Activated CD4-positive, alpha-beta T cell treated with anti-CD3 and anti-CD28 coated beads, Interleukin-2, Interleukin-4, amounts not matched to agents 100 ng/mL and 50 ng/mL, durations not matched to agents 16 hours and 8 hours (primary cell): ENCODE data around the gene MYLK3.

Experiments used
- DNase-seq: peaks from one replicate; pipeline ENCODE4 v3.0.0-alpha.2; 2020; ENCODE audit warnings: low spot score

MYLK3 gene

DNA sequence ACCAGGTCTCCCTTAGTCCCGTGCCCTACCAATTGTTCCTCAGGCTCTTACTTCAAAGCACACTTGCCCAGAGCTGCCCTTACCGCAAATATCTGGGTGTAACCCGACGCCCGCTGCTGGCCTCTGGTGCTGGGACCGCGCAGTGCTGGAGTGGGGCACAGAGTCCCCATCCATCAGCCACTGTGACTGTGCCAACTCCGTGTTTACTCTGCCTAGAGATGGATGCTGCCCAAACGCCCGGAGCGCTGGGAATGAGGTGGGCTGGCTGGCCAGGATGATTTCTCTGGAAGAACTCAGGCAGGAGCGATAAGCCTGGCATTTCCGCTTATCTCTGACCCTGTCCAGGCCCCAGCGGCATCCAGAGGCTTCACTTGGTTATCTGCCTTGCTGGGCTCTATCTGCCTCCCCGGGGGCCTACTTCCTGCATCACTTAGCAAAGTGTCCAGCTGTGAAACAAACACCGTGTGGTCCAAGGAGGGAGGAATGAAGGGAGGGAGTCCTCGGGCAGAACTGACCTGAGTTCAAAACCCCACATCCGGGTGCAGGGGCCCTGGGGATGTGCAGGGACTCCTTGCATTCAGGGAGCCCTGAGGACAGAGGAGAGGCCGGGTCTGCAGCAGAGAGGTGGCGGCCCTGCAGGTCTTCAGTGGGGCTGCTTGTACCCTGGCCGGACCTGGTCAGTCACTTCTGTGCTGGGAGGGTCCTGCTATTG lies 9.4 kb upstream of the MYLK3 start:
- DNase-seq = no peak

DNA sequence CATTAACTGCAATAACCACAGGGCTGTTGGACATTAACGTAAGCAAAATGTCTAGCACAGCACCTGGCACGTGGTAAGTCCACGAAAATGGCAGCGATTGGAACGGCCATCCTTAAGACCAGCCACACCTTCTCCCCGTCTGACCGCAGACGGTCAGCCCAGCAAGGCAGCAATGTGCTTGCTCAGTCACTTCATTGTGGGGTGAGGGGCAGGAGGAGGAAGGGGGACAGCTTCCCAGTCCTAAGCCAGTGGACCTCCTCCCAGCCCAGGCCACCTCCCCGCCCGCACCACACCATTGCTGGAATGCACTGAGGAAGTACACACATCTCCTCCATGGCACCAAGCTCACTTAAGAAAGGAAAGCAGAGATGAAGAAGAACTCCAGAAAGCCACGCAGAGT lies 8.6 kb upstream of the MYLK3 start:
- no peak for DNase-seq

DNA sequence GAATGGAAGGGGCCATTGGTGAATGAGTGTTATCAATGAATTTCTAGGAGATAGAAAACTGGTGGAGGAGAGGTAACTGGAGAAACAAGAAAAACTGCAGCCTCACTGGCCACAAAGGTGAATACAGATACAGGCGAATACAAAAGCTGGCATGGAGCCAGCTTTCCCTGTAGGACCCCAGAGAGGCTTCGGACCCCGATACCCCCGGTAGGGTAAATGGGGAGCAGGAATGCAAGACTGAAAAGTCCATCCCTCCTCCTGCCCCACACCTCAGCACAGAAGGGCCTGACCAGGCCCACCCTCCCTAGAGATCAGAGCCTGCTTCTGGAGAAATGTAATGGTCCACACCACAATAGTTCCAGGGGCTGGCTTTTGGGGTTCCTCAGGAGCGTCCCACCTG lies 4.9 kb upstream of the MYLK3 start:
- no peak for DNase-seq

DNA sequence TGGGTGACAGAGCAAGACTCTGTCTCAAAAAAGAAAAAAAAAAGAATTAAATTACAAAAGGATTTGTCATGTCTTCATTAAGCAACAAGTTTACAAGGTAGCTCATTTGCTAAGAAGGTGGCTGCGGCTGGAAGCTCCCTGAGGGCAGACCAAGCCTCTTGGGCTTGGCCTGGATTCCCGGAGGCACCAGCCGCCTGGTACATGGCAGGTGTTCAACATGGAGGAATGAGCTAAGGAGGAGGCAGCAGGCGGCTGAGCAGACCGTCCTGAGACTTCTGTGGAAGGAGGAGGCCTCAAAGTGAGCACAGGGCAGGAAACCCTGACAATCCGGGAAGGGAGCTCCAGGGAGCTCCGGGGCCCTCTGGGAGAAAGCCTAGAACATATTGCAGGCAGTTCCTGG lies 3.2 kb upstream of the MYLK3 start:
- no peak for DNase-seq

DNA sequence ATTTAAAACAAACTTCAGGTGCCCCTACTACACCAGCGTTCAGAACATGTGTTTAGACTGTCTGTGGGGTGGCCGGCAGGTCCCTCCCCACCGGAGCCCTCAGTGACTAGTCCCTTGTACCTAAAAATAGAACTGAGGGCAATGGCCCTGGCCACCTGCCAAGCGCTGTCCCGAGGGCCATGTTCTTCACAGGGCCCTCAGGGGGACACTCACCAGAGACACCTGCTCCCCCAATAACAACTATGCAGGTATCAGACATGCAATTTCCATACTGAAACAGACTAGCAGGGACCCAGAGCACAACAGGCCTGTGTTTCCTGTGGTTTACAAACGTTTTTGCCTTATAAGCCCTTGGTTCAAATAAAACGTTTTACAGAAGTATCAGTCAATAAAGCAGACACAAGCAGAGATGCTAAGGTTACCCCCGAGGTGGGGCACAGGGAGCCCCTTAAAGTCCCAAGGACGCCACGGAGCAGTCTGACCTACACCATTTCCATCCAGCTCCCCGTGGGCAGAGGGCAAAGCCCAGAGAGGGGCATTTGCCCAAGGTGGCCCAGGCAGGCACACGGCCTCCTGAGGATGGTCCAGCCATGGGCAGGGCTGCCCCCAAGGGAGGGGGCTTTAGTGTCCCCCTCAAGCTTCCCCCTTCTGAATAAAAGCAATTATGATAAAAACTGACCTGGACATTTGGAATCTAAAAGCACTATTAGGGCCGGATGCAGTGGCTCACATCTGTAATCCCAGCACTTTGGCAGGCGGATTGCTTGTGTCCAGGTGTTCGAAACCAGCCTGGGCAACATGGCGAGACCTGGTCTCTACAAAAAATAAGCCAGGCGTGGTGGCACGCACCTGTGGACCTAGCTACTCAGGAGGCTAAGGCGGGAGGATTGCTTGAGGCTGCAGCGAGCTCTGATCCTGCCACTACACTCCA lies 896 bp upstream of the MYLK3 start:
- DNase-seq = no peak

DNA sequence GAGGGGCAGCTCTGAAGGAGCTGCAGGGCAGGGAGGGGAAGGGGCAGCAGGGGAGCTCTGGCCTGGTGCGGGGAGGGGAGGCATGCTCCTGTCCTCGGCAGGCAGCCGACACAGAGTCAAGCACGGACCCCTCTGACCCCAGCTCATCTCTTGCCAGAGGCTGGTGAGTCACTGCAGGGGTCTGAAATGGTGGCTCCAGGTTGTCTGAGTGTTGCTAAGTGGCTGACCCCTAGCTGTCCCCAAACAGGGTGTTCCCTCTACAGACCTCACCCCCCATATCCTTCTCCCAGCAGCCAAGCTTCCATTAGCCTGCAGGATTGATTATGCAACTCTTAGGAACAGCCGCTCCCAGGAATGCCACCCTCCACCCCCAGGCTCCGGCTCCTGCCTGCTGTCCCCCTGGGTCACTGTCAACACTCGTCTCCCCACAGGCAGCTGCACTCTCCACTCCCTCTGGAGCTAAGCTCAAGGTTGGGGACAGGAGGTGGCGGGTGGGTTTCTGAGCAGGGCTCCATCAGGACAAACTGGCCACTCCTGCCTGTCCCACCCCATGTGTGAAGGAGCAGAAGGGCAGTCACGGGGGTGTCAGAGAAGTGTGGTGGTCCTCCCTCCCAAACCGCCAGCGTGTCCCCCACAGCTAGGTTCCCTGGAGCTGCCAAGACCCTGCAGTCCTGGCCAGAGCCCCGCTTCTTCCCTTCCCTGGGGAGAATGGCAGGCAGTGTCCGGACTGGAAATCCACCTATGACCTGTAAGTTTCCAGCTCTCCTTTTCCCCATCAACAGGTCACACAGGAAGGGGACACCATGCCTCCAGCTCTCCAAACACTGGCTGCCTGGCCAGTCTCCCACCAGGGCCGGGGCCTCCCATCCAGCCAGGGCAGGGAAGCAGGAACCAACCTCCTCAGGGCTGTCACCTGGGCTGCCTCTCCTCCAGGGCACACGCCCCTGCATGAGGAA lies 1.0 kb downstream of the MYLK3 start:
- DNase-seq = no peak

DNA sequence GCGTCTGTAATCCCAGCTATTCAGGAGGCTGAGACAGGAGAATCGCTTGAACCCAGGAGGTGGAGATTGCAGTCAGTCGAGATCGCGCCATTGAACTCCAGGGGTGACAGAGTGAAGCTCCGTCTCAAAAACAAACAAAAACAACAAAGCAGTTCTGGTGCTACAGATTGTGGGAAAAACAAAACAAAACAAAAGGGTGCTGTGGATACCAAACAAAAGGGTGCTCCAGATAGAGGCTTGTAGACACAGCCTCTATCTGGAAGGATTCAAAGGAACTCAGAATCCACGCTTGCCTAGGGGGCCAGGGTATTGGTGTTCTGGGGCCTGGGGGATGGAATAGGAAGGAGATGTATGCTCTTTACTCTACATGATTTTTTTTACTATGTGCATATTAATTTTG lies 2.5 kb downstream of the MYLK3 start:
- no peak for DNase-seq

DNA sequence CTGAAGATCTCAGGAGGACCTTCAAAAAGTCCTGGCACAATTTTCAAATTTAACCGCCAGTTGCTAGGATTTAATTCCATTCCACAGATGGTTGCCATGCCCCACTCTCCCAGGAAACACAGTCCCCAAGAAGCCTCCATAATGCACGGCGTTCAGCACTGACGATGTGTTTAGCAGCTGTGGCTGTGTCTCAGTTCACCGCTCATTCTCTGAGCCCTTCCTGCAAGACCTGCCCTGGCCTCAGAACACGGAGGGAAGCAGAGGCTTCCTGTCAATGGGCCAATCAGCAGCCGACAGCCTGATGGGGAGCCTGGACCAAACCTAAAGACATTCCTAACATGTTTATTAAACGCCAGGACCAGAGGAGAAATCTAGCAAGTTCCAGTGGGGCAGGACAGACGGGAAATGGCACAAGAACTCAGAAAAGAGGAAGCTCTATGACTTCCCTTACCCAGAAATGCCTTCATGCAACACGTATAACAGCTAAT lies 4.9 kb downstream of the MYLK3 start:
- peak; percentile 15 for DNase-seq

DNA sequence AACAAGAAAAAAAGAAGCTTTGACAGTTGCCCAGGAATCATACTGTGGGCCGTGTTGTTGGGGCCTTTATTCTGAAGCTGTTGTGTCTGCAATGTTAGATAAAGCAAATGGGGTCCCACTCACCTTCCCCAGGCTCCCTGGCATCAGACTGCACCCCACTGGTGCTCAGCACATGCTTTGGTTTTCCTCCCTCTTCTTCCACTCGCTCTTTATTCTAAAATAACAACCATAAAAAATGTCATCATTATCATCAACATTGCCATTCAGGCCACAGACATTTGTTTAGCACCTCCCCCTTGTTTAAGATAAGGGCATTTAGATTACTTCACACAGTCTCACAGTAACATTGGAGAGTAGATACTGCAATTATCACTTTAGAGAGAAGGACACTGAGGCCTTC lies 8.2 kb downstream of the MYLK3 start:
- no peak for DNase-seq

DNA sequence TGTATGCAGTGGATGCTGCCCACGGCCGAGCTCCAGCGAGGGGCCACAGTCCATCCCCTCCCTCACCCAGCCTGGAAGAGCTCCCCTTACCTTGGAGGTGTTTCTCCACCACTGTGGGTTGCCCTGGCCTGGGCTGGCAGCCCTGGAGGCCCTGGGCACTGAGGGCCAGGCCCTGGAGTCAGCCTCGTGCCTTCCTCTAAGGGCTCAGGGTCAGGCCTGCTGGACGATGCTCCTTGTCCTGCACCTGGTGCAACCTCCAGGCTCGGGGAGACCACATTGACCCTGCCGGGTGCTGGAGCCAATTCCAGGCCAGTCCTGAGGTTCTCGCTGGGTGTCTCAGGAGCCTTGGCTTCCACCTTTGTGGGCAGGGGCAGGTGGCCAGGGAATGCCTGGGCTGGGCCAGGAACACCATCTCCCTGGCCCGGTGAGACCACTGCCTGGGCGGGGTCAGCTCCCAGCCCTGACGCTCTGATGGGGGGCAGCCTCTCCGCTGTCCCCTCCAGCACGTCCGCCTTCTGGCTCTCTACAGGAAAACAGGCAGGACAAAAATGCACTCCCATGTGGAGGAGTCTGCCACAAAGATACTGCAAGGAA lies 10.4 kb downstream of the MYLK3 start:
- no peak for DNase-seq

DNA sequence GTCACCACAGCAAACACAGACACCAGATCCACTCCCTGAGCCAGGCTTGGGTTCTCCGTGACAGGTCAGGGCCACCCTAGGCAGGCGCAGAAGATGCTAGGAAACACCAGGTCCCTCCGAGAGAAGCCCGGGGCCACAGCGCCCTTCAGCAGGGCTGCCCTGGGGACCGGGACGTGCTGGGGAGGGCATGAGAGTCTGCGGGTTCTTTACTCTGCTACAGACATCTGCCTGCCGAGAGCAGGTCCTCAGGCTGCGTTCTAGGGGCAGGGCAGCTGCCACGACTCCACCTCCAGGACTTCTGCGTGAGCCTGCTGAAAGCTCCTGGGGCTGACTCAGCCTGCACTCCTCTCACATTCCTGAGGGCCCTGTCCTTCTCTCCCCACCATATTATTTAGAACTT lies 11.4 kb downstream of the MYLK3 start:
- no peak for DNase-seq

DNA sequence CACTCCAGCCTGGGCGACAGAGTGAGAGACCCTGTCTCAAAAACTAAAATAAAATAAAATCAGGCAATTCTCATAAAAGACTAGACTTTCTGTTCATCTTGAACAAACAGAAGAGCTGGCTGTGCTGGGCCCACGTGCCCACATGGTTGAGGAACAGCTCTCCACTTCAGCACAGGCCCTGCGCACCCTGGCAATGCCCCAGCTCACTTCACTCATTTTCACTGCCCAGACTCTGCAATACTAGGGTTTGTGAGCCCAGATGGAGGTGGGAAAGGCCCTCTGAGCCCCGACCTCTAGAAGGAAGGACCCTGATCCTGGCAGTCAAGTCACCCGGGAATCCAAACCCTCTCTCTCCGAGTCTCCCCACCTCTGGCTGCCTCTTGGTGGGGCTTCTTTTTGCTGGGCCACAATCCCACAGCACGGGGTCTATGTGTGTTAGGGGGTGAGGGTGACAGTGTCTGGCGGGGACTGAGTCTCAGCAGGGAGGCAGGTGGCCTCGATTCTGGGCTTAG lies 14.8 kb downstream of the MYLK3 start:
- no peak for DNase-seq

DNA sequence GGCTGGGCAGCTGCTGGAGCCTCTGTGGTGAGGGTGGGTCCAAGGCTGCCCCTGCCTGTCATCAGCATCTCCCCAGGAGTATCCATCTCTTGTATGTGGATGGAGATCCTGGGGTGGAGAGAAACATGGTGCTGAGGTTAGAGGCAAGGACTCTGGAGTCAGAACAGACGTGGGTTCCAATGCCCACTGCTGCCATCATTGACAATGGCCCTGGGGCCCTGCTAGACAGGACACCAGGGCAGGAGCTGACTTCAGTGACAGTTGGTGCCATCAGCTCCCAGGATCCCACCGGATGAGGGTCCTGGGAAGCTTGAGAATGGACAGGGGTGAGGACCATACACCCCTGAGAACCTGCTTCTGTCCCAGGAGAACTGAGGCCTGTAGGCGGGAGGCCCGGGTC lies 15.6 kb downstream of the MYLK3 start:
- no peak for DNase-seq

DNA sequence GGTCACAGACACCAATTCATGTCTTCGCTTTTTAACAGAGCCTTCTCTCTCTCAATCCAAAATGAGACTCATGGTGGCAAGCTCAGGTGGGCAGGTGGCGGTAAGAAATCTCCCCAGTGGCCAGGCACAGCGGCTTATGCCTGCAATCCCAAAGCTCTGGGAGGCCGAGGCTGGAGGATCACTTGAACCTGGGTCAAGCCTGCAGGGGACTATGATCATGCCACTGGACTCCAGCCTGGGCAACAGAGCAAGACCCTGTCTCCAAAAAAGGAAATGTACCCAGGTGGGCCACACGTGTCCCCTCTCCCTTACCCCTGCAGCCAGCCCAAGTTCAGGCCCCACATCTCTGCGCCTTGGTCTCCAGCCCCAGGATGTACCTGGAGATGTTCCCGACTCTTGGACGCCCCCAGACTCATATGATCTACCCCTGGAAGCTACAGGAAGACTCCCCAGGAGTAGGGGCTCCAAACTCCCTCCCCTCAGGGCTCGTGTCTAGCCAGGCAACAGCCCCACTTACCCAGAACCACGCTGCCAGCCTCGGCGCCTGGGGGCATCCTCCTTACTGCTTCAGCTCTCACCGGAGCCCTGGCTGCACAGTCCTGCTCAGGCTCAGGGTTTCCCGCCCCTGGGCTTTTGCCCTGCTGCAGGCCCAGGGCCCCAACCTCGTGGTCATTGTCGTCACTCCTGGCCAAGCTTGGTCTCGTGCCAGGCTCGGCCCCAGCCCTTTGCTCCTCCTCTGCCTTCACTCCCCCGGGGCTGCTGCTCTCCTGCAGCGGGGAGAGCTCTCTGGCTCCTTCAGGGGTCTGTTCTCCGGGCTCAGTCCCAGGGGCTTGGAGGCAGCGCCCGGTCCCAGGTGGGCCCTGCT lies 16.2 kb downstream of the MYLK3 start:
- no peak for DNase-seq

DNA sequence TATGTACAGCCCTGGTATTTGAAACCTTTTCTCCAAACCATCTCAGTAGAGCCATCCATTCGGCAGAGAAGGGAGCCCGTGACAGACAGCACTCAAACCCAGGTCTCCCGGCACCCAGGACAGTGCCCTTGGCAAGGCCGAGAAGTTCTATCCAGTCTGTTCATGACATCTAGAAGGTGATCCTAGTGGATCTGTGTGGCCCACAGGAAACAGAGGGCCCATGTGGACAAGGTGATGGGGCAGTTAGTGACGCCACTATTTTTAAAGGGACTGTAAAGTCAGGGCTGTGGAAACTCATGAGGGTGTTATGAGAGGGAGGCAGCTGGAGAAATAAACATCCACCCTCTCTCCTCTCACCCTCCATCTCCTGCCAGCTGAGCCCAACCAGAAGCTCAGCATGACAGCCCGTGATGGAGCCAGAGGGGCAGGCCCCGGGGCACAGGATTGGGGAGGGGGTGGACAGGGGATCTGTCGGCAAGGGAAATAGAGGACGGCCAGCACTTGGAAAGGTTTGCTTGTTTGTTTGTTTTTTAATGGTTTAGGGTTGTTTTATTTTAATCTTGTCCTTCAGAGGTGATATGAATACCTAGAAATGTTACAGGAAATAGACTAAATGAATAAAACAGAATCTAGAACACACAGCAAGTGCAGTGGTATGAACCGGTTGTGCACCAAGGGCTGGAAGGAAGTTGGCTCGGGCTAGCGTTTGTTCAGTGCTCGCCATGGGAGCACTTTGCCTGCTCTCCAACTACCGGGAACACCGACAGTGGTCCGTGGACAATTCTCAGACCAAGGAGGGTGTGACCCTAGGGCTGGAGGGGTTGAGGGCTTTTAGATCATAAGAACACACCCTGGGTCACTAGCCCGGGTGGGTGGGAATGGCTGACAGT lies 17.1 kb downstream of the MYLK3 start:
- DNase-seq = no peak

DNA sequence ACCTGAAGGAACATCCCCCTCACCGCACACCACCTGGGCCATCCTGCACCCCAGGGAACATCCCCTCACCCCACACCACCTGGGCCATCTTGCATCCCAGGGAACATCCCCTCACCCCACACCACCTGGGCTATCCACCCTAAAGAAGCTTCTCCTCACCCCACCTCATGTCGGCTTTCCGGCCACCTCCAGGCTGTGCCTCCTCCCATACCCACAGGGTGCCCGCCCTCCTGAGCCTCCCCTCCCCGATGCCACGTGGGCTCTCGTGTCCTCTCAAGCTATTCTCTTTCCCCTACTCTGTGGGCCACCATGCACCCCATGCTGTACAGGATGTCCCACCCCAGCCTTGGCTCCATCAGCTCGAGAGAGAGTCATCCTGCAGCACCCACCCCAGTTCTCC lies 18.0 kb downstream of the MYLK3 start:
- no peak for DNase-seq

DNA sequence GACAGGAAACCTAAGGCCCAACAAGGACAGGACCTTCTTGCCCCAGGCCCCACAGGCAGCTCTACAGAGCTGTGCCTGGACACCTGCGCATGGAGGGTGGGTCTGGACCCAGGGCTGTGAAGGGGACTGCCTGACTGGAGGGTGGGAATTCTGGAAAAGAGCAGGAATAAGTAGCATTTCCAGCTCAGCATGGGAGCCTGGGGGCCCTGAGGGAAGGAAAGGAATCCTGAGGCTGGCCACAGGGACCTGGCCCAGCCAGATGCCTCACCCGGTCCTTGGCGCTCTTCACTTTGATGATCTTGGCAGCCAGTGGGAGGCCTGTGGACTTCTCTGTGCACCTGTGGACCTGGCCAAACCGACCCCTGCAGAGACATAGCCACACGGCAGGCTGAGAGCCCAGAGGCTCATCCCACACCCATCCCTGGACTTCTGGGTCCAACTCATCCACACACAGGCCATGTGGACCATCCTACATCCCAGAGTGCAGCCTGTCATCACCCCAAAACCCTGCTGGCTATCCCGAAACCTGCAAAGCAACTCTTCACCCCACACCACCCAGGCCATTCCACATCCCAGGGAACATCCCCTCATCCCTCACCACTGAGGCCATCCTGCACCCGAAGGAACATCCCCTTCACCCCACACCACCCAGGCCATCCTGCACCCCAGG lies 18.7 kb downstream of the MYLK3 start:
- no peak for DNase-seq

DNA sequence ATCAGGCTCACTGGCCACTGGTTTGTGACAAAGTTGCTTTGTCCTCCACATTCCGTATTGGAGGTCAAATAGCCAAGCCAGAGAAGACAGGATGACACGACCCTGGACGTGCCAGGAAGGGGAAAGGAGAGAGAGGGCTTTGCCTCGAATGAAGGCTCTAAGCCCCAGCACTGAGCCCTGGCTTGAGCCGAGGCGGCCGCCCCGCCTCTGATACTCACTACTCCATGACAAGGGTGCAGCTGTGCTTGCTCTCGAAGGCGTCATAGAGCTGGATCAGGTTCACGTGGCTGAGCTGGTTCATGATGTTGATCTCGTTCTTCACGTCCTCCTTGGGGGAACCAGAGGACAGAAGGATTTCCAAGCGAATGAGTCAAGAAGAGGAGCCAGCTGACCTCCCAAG lies 19.3 kb downstream of the MYLK3 start:
- no peak for DNase-seq

DNA sequence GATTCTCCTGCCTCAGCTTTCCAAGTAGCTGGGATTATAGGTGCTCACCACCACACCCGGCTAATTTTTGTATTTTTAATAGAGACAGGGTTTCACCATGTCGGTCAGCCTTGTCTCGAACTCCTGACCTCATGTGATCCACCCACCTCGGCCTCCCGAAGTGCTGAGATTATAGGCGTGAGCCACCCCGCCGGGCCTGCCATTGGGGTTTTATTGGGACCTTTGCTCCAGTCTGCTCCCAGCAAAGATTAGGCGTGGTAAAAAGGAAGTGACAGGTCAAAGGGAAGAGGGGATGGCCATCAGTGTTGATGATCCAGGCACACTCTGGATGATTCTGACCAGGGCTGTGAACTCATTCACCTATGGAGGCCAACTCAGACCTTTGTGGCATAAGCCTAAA lies 20.5 kb downstream of the MYLK3 start:
- no peak for DNase-seq
